Activated B cell treated with CpG ODN at 0.5 μM for 24 hours (primary cell): Measurements from ENCODE around the gene RFX1. TPM values are rescaled to one million over a fixed set of nuclear protein-coding genes. Genes with fewer than 3 reads are reported as not detected.
"Not testable (repeated sequence)": the region's sequence is repeated elsewhere in the genome, so short reads cannot be mapped to it uniquely, and the experiment has no call there.

Source experiments
- ATAC-seq: fragments of 200-7000 bp; cut with Tn5 transposase; one replicate; pipeline ENCODE4 v1.10.0; 2021; ENCODE audit warnings: low read depth, mild to moderate bottlenecking, moderate library complexity
- CTCF ChIA-PET: fragments of 350-600 bp; sonication (Branson Sonifier 250); formaldehyde crosslinking; loops from one replicate; lab custom pipeline; 2021; ENCODE audit warnings: antibody characterized with exemption; lab: Charles Lee
- POLR2A ChIA-PET: fragments of 350-600 bp; sonication (Branson Sonifier 250); formaldehyde crosslinking; loops from one replicate; lab custom pipeline; 2021; ENCODE audit warnings: antibody characterized with exemption; lab: Charles Lee
- DNase-seq: peaks from one replicate; pipeline ENCODE4 v3.0.0; 2022
- H3K27ac Mint-ChIP-seq: one replicate; pipeline ENCODE4 v1.8.0; 2020; ENCODE audit warnings: mixed read lengths
- H3K27me3 Mint-ChIP-seq: one replicate; pipeline ENCODE4 v1.8.0; 2021; ENCODE audit warnings: mixed read lengths
- H3K36me3 Mint-ChIP-seq: one replicate; pipeline ENCODE4 v1.8.0; 2021; ENCODE audit warnings: low read depth, mixed read lengths
- H3K4me1 Mint-ChIP-seq: one replicate; pipeline ENCODE4 v1.8.0; 2021; ENCODE audit warnings: mixed read lengths
- H3K4me3 Mint-ChIP-seq: one replicate; pipeline ENCODE4 v1.8.0; 2020; ENCODE audit warnings: mild to moderate bottlenecking, mixed read lengths
- H3K9me3 Mint-ChIP-seq: one replicate; pipeline ENCODE4 v1.8.0; 2020; ENCODE audit warnings: mixed read lengths
- CTCF ChIP-seq: fragments of 200-600 bp; IDR thresholded peaks from one replicate; pipeline ENCODE4 v1.8.0; 2022; ENCODE audit warnings: antibody characterized with exemption, mild to moderate bottlenecking
- intact Hi-C: fragments of 100-400 bp; cut with micrococcal nuclease; formaldehyde crosslinking; loops from one replicate; pipeline ENCODE4 v1.15.1; 2024
- total RNA-seq: library from RNA; stranded (reverse); gene quantifications from 2 replicates; pipeline ENCODE4 v1.2.3, GENCODE V29; 2022

The RFX1 gene
- total RNA-seq, 1 donor from 2014 or later, result 19.0 TPM

- ATAC-seq, result no peak
- Mint-ChIP-seq H3K4me1 (no peaks in the 10 kb centered on the region), H3K9me3 (peaks cover 2% of the 10 kb centered on the region), H3K36me3 (peaks cover 58% of the 10 kb centered on the region), H3K27ac (no peak overlapping the region), H3K4me3 (no peak overlapping the region), H3K27me3 (no peaks in the 10 kb centered on the region)
- ChIA-PET CTCF (no interaction called here), POLR2A (no interaction called here)
- TF ChIP-seq CTCF, result no peak
- intact Hi-C loops, result no loop called here
- no peak for DNase-seq
Observed at GRCh38 chr19:13926010-13926409, 80.1 kb downstream of the RFX1 start.

- TF ChIP-seq CTCF, result no peak
- DNase-seq (no peak), ATAC-seq (no peak)
- POLR2A ChIA-PET, result no interaction called here
- Mint-ChIP-seq H3K4me3 (no peak overlapping the region), H3K27ac (no peak overlapping the region), H3K4me1 (no peaks in the 10 kb centered on the region), H3K9me3 (peaks cover 3% of the 10 kb centered on the region), H3K27me3 (no peaks in the 10 kb centered on the region), H3K36me3 (peaks cover 69% of the 10 kb centered on the region)
- intact Hi-C loops, result no loop called here
- CTCF ChIA-PET, result no interaction called here
Observed at GRCh38 chr19:13923194-13923987, 82.7 kb downstream of the RFX1 start.

- H3K36me3 Mint-ChIP-seq, result peaks cover 68% of the 10 kb centered on the region
- H3K9me3 Mint-ChIP-seq, CTCF ChIA-PET, intact Hi-C loops, ATAC-seq, POLR2A ChIA-PET, H3K27me3 Mint-ChIP-seq, H3K27ac Mint-ChIP-seq, DNase-seq, H3K4me1 Mint-ChIP-seq, H3K4me3 Mint-ChIP-seq: not testable (repeated sequence)
Observed at GRCh38 chr19:13922118-13922517, 84.0 kb downstream of the RFX1 start.

GRCh38 chr19:13920940-13921747 is 85.0 kb downstream of the RFX1 start:
- ChIA-PET CTCF (interaction anchor here (0.9 kb wide), 1 partner anchor 110 kb away, joined by 3 read pairs; the partner anchor contains the start of gene IL27RA), POLR2A (interaction anchor here (0.6 to 1.0 kb wide), 2 partner anchors 110 to 127 kb away, joined by 3 to 4 read pairs; partner anchors contain the start of gene IL27RA)
- Mint-ChIP-seq H3K9me3 (peaks cover 3% of the 10 kb centered on the region), H3K4me1 (no peaks in the 10 kb centered on the region), H3K27me3 (no peaks in the 10 kb centered on the region), H3K4me3 (no peak overlapping the region), H3K36me3 (peaks cover 66% of the 10 kb centered on the region), H3K27ac (no peak overlapping the region)
- ATAC-seq, result peak; percentile 82
- intact Hi-C loops, result loop anchor here (1.0 kb wide), 1 partner anchor 15 kb away; the partner anchor contains the start of genes BRME1 and CC2D1A
- DNase-seq, result no peak
- TF ChIP-seq CTCF, result no peak

GRCh38 chr19:13920524-13920923 is 85.6 kb downstream of the RFX1 start:
- DNase-seq (no peak), ATAC-seq (no peak)
- intact Hi-C loops, result no loop called here
- TF ChIP-seq CTCF, result no peak
- CTCF ChIA-PET, result no interaction called here
- POLR2A ChIA-PET, result interaction anchor here (1.0 kb wide), 1 partner anchor 111 kb away, joined by 4 read pairs; the partner anchor contains the start of gene IL27RA
- Mint-ChIP-seq H3K27ac (no peak overlapping the region), H3K4me1 (no peaks in the 10 kb centered on the region), H3K27me3 (no peaks in the 10 kb centered on the region), H3K9me3 (peaks cover 3% of the 10 kb centered on the region), H3K36me3 (peaks cover 69% of the 10 kb centered on the region), H3K4me3 (no peak overlapping the region)
